Measurements from ENCODE around the gene BRIP1. TPM values are rescaled to one million over a fixed set of nuclear protein-coding genes. Genes with fewer than 3 reads are reported as not detected.

Gene BRIP1
- 5.9 and 6.2 TPM in 2 replicates for total RNA-seq

GRCh38 chr17:61862975-61863800 is at the start of gene BRIP1:
TSS of gene BRIP1 (minus strand) at chr17:61863528. CDS start at chr17:61861539, 1,989 bp downstream.
- H4K20me1 ChIP-seq (ENCODE audit: insufficient read depth, low read length): no peaks in the 10 kb centered on the region
- peak within 1 kb of the TSS; percentile 98 for H3K4me2 ChIP-seq (ENCODE audit: insufficient read depth, low read length)
- peaks cover 23% of the 10 kb centered on the region for H3K4me1 ChIP-seq (ENCODE audit: insufficient read depth, low read length)
- no peaks in the 10 kb centered on the region for H3K27me3 ChIP-seq (ENCODE audit: insufficient read depth, low read length)
- H3K79me2 ChIP-seq (ENCODE audit: insufficient read depth, low read length): peaks cover 24% of the 10 kb centered on the region
- peaks cover 8% of the 10 kb centered on the region for H3K36me3 ChIP-seq (ENCODE audit: insufficient read depth, low read length)
- TF ChIP-seq CTCF (IDR thresholded peaks at IDR 0.05; ENCODE audit: extremely low read depth, low read depth, low read length): no peak
- H3K4me3 ChIP-seq (ENCODE audit: insufficient read depth, low read length): peak within 1 kb of the TSS; percentile 95
- peak; percentile 93 for DNase-seq (ENCODE audit: insufficient read length, low spot score, missing footprints)
- peak within 1 kb of the TSS; percentile 97 for H2AFZ ChIP-seq (ENCODE audit: low read length)
- peak within 1 kb of the TSS; percentile 85 for H3K27ac ChIP-seq (ENCODE audit: low read depth, low read length)
- no peaks in the 10 kb centered on the region for H3K9me3 ChIP-seq (ENCODE audit: low read depth, low read length)

GRCh38 chr17:61908292-61909037 is 45.1 kb upstream of the BRIP1 start:
- no peak for TF ChIP-seq CTCF (IDR thresholded peaks at IDR 0.05; ENCODE audit: extremely low read depth, low read depth, low read length)
- H3K36me3 ChIP-seq (ENCODE audit: insufficient read depth, low read length): peaks cover 45% of the 10 kb centered on the region
- no peaks in the 10 kb centered on the region for H3K79me2 ChIP-seq (ENCODE audit: insufficient read depth, low read length)

GRCh38 chr17:61907361-61907760 is 44.0 kb upstream of the BRIP1 start:
- Histone ChIP-seq H3K27ac (ENCODE audit: low read depth, low read length) (no peak overlapping the region), H3K36me3 (ENCODE audit: insufficient read depth, low read length) (peaks cover 46% of the 10 kb centered on the region), H3K27me3 (ENCODE audit: insufficient read depth, low read length) (no peaks in the 10 kb centered on the region), H3K4me1 (ENCODE audit: insufficient read depth, low read length) (no peaks in the 10 kb centered on the region), H3K4me3 (ENCODE audit: insufficient read depth, low read length) (no peak overlapping the region), H3K79me2 (ENCODE audit: insufficient read depth, low read length) (no peaks in the 10 kb centered on the region), H4K20me1 (ENCODE audit: insufficient read depth, low read length) (no peaks in the 10 kb centered on the region), H3K9me3 (ENCODE audit: low read depth, low read length) (no peaks in the 10 kb centered on the region), H3K4me2 (ENCODE audit: insufficient read depth, low read length) (no peak overlapping the region), H2AFZ (ENCODE audit: low read length) (no peak overlapping the region)
- no peak for TF ChIP-seq CTCF (IDR thresholded peaks at IDR 0.05; ENCODE audit: extremely low read depth, low read depth, low read length)
- no peak for DNase-seq (ENCODE audit: insufficient read length, low spot score, missing footprints)

More at GRCh38 chr17:61908292-61909037, 45.1 kb upstream of the BRIP1 start:
- H3K27me3 ChIP-seq (ENCODE audit: insufficient read depth, low read length): no peaks in the 10 kb centered on the region
- no peaks in the 10 kb centered on the region for H3K4me1 ChIP-seq (ENCODE audit: insufficient read depth, low read length)
- no peak overlapping the region for H3K4me2 ChIP-seq (ENCODE audit: insufficient read depth, low read length)
- no peak overlapping the region for H3K27ac ChIP-seq (ENCODE audit: low read depth, low read length)
- H3K9me3 ChIP-seq (ENCODE audit: low read depth, low read length): no peaks in the 10 kb centered on the region
- H4K20me1 ChIP-seq (ENCODE audit: insufficient read depth, low read length): no peaks in the 10 kb centered on the region
- H3K4me3 ChIP-seq (ENCODE audit: insufficient read depth, low read length): no peak overlapping the region
- no peak overlapping the region for H2AFZ ChIP-seq (ENCODE audit: low read length)
- DNase-seq (ENCODE audit: insufficient read length, low spot score, missing footprints): no peak
